Astrocyte of the spinal cord (primary cell): ENCODE data around the gene FABP3.

Source experiments
- DNase-seq: peaks from one replicate; pipeline ENCODE4 v3.0.0; 2011; ENCODE audit warnings: low read depth, low spot score
- H3K4me3 ChIP-seq: 2 replicates; pipeline ENCODE4 v1.5.1; 2011; ENCODE audit warnings: low read depth, mild to moderate bottlenecking, low read length, moderate library complexity
- CTCF ChIP-seq: IDR thresholded peaks from 2 replicates; pipeline ENCODE4 v1.5.1; 2012; ENCODE audit warnings: low read depth, mild to moderate bottlenecking, low read length, inconsistent platforms
- in situ Hi-C: cut with HindIII; loops from 2 replicates; pipeline ENCODE4 v1.10.0; 2017; ENCODE audit warnings: low sequenced_read_pairs

FABP3 gene

DNA sequence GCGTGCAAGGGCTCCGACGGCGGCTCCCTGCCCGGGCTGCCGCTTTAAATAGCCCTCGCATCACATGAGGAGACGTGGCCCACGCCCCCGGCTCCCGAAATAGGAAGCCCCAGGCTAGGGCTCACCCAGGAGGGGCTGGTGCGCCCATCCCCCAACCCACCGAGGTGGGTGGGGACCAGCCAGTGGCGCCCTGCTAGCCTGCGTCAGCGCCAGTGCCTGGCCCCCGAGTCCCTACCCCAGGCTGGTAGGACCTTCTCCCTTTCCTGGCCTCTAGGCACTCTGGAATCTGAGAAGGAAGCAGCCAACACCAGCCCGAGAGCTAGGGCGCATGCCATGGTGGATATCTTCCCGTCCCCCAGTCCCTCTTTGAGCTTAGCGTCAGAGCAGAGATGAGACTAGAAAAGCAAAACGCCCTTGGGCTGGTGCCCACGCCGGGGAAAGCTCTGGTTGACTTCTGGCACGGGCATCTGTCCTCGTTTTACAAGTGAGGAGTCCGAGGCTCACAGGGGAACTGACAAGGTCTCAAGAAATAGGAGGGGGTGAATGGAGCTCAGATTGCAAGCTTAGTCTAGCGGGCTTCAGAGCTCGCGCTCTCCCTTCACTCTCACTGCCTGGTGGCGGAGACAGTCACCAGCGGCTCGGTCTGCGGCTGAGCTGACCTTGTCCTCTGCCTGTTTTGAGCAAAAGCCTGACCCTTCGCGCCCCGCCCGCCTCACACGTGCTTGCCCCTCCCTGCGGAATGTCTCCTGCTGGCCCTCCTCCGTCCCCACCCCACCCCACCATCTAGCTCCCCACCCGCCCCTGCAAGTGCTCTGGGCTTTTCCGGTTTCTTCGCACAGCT, at the start of gene FABP3:
Gene FABP3, minus strand, starts transcription at position 21 of the 841 bp plus-strand sequence. CDS start 62 bp downstream, outside the sequence.
- no peak for TF ChIP-seq CTCF
- DNase-seq = peak; percentile 59

GRCh38 chr1:31421371-31422040, 48.6 kb upstream of the FABP3 start:
- in situ Hi-C loops = no loop called here
- no peak overlapping the region for H3K4me3 ChIP-seq
- TF ChIP-seq CTCF = peak; percentile 73
- DNase-seq = peak; percentile 26

More for the DNA sequence above, at the start of gene FABP3:
- peak within 1 kb of the TSS; percentile 41 for H3K4me3 ChIP-seq
- in situ Hi-C loops = no loop called here

DNA sequence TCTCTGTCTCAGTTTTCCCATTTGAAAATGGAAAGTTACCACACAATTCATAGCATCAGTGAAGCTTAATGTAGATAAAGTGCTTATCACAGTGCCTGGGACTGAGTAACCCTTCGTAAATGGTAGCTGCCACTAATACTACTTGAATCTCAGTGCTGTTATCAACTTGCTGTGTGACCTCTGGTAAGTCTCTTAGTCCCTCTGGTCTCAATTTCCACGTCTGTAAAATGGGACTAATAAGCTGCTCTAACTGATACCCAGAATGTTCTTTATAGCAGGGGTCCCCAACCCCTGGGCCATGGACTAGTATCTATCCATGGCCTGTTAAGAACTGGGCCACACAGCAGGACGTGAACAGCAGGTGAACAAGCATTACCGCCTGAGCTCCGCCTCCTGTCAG, 47.8 kb upstream of the FABP3 start:
- in situ Hi-C loops = no loop called here
- TF ChIP-seq CTCF = no peak
- DNase-seq = no peak
- H3K4me3 ChIP-seq = no peak overlapping the region

GRCh38 chr1:31418626-31419323, 45.9 kb upstream of the FABP3 start:
- TF ChIP-seq CTCF = no peak
- H3K4me3 ChIP-seq = no peak overlapping the region
- in situ Hi-C loops = no loop called here
- no peak for DNase-seq

GRCh38 chr1:31417148-31417547, 44.3 kb upstream of the FABP3 start:
- in situ Hi-C loops = no loop called here
- no peak overlapping the region for H3K4me3 ChIP-seq
- no peak for DNase-seq
- TF ChIP-seq CTCF = no peak

DNA sequence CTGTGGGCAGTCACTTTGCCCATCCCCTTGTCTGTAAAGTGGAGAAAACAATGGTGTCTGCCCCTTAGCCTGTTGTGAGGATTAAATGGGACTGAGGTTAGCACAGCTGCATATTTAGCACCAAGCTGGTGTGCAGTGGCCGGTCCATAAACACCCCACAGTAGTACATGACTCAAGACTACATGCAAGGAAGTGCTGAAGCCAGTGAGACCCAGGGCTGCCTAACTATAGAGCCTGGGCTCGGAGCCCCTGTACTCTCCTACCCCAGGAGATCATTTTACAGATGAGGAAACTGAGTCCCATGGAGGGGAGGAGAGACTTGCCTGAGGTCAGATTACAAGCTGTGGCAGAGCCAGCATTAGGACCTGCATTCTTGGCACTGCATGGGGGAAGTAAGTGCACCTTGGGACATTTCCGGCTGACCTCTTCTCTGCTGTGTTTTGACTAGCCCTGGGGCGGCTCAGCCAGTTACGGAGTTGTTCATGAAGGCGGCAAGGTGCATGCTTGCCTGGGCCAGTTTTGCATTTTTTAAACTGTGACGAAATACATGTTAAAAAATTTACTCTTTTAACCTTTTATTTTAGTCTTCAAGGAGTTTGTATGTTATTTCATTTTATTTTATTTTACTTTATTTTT, 43.3 kb upstream of the FABP3 start:
- in situ Hi-C loops = no loop called here
- no peak for DNase-seq
- no peak overlapping the region for H3K4me3 ChIP-seq
- TF ChIP-seq CTCF = no peak
